DND-41 (cell line): ENCODE measurements around the gene GATM.

Experiments used
- ATAC-seq: fragments of 200-7000 bp; cut with Tn5 transposase; 3 replicates; pipeline ENCODE4 v1.9.1; 2021; ENCODE audit warnings: low read depth; ENCODE audit not compliant: insufficient read depth
- DNase-seq: peaks from one replicate; pipeline ENCODE4 v3.0.0-alpha.2; 2020
- H2AFZ ChIP-seq: 2 replicates; pipeline ENCODE4 v1.6.0; 2012; ENCODE audit warnings: low read depth, low read length
- H3K27ac ChIP-seq: 2 replicates; pipeline ENCODE4 v1.5.1; 2012; ENCODE audit warnings: low read length, inconsistent platforms
- H3K27me3 ChIP-seq: fragments of 200-600 bp; sonication (generic); 2 replicates; pipeline ENCODE4 v1.6.0; 2012; ENCODE audit warnings: low read length, mild to moderate bottlenecking, inconsistent platforms; ENCODE audit not compliant: insufficient read depth, poor library complexity
- H3K36me3 ChIP-seq: 2 replicates; pipeline ENCODE4 v1.5.1; 2012; ENCODE audit warnings: low read length, inconsistent platforms; ENCODE audit not compliant: insufficient read depth
- H3K4me1 ChIP-seq: 2 replicates; pipeline ENCODE4 v1.5.1; 2012; ENCODE audit warnings: mild to moderate bottlenecking, low read length; ENCODE audit not compliant: insufficient read depth
- H3K4me2 ChIP-seq: 2 replicates; pipeline ENCODE4 v1.6.0; 2012; ENCODE audit warnings: mild to moderate bottlenecking, moderate library complexity, low read length, inconsistent platforms; ENCODE audit not compliant: insufficient read depth
- H3K4me3 ChIP-seq, 2 experiments: fragments of 200-600 bp in 1 of 2; shearing (Covaris generic) in 1 of 2; 2 replicates each; pipeline ENCODE4 v1.5.1; 2012 to 2016; ENCODE audit warnings: inconsistent platforms in 2 of 2, low read length in 2 of 2, mild to moderate bottlenecking in 2 of 2, low read depth in 1 of 2, moderate library complexity in 1 of 2
- H3K79me2 ChIP-seq: 2 replicates; pipeline ENCODE4 v1.6.0; 2012; ENCODE audit warnings: low read length, inconsistent platforms; ENCODE audit not compliant: insufficient read depth
- H3K9ac ChIP-seq: 2 replicates; pipeline ENCODE4 v1.6.0; 2012; ENCODE audit warnings: low read depth, mild to moderate bottlenecking, inconsistent platforms, low read length, moderate library complexity
- H3K9me3 ChIP-seq: 2 replicates; pipeline ENCODE4 v1.5.1; 2012; ENCODE audit warnings: low read length, moderate library complexity, mild to moderate bottlenecking, inconsistent platforms; ENCODE audit not compliant: insufficient read depth, severe bottlenecking
- H4K20me1 ChIP-seq: 2 replicates; pipeline ENCODE4 v1.6.0; 2012; ENCODE audit warnings: low read length; ENCODE audit not compliant: insufficient read depth
- CTCF ChIP-seq: IDR thresholded peaks from 2 replicates; pipeline ENCODE4 v1.5.1; 2012; ENCODE audit warnings: borderline replicate concordance, low read length, moderate library complexity, mild to moderate bottlenecking; ENCODE audit not compliant: poor library complexity, severe bottlenecking; ENCODE audit errors: extremely low read depth
- EZH2 ChIP-seq: IDR thresholded peaks from 3 replicates; pipeline ENCODE4 v1.6.1; 2012; ENCODE audit warnings: borderline replicate concordance, low read depth, mild to moderate bottlenecking, moderate library complexity, low read length, inconsistent platforms; ENCODE audit not compliant: severe bottlenecking

The GATM gene

GRCh38 chr15:45387380-45388007 is 9.2 kb upstream of the GATM start:
- no peaks in the 10 kb centered on the region for H3K79me2 ChIP-seq
- H3K27ac ChIP-seq, result no peak overlapping the region
- no peak overlapping the region for H2AFZ ChIP-seq
- H3K4me1 ChIP-seq, result no peaks in the 10 kb centered on the region
- ATAC-seq, result no peak
- no peak for DNase-seq
- no peak overlapping the region for H3K4me3 ChIP-seq
- H3K36me3 ChIP-seq, result no peaks in the 10 kb centered on the region
- H3K27me3 ChIP-seq, result no peaks in the 10 kb centered on the region
- H4K20me1 ChIP-seq, result no peaks in the 10 kb centered on the region
- no peaks in the 10 kb centered on the region for H3K9me3 ChIP-seq
- no peak overlapping the region for H3K4me2 ChIP-seq
- TF ChIP-seq EZH2 (no peak), CTCF (no peak)
- H3K9ac ChIP-seq, result no peak overlapping the region

DNA sequence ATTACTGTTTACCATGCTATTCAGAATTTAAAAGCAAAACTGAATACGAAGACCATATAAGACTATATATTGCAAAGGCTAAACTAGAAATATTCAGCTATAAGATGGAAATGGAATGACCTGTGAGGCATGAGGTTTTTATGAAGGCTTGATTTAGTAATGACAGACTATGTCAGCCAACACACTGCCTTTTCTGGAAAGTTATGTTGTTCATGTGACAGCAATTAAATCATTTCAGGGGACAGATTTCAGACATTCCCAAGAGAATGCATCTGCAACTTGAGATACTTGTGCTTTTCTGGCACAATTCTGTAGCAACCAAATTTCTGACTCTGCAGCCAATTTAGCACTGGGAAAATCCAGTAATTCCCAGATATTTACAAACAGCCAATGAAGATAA is 8.6 kb upstream of the GATM start:
- Histone ChIP-seq H2AFZ (no peak overlapping the region), H3K4me3 (no peak overlapping the region), H3K36me3 (no peaks in the 10 kb centered on the region), H3K27ac (no peak overlapping the region), H3K9me3 (no peaks in the 10 kb centered on the region), H3K4me1 (no peaks in the 10 kb centered on the region), H3K79me2 (no peaks in the 10 kb centered on the region), H3K4me2 (no peak overlapping the region), H4K20me1 (no peaks in the 10 kb centered on the region), H3K9ac (no peak overlapping the region), H3K27me3 (no peaks in the 10 kb centered on the region)
- no peak for DNase-seq
- no peak for ATAC-seq
- no peak for TF ChIP-seq CTCF

DNA sequence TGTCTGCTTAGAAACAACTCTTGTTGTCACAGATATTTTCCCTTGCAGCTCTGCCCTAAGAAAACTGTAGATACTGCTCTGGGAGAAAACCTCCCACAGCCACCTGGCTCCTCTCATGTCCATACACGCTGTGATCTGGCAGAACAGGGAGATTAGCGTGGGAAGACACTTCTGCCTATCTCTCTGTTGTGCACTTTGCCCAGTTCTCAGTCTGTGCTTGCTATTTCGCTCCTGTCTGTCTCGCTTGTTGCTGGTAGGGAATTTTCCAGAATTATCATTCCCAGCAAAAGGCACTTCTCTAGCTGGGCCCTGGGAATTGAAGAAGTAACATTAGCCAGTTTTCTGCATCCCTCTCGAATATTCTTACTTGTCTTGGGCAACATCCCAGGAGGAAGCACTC is 8.1 kb upstream of the GATM start:
- DNase-seq (no peak), ATAC-seq (no peak)
- no peaks in the 10 kb centered on the region for H3K4me1 ChIP-seq
- H3K9ac ChIP-seq, result no peak overlapping the region
- H3K9me3 ChIP-seq, result no peaks in the 10 kb centered on the region
- no peaks in the 10 kb centered on the region for H3K36me3 ChIP-seq
- no peak overlapping the region for H2AFZ ChIP-seq
- no peak overlapping the region for H3K4me3 ChIP-seq
- no peaks in the 10 kb centered on the region for H3K79me2 ChIP-seq
- H3K27me3 ChIP-seq, result no peaks in the 10 kb centered on the region
- no peak overlapping the region for H3K4me2 ChIP-seq
- H4K20me1 ChIP-seq, result no peaks in the 10 kb centered on the region
- no peak overlapping the region for H3K27ac ChIP-seq
- TF ChIP-seq CTCF, result no peak
- TF ChIP-seq EZH2, result no peak

GRCh38 chr15:45385590-45385989 is 7.2 kb upstream of the GATM start:
- Histone ChIP-seq H3K4me1 (no peaks in the 10 kb centered on the region), H3K9ac (no peak overlapping the region), H3K4me3 (no peak overlapping the region), H3K4me2 (no peak overlapping the region), H4K20me1 (no peaks in the 10 kb centered on the region), H3K27ac (no peak overlapping the region), H2AFZ (no peak overlapping the region), H3K79me2 (no peaks in the 10 kb centered on the region), H3K27me3 (no peaks in the 10 kb centered on the region), H3K36me3 (no peaks in the 10 kb centered on the region), H3K9me3 (no peaks in the 10 kb centered on the region)
- DNase-seq, result no peak
- TF ChIP-seq CTCF (no peak), EZH2 (no peak)
- no peak for ATAC-seq
